PC-3 (cell line): ENCODE measurements around the gene NUAK1. TPM values are rescaled to one million over a fixed set of nuclear protein-coding genes. Genes with fewer than 3 reads are reported as not detected.
A peak's percentile ranks its signal among the peaks of the same experiment; 100 is the strongest.

Experiments used
- ATAC-seq: fragments of 200-7000 bp; cut with Tn5 transposase; 2 replicates; pipeline ENCODE4 v1.9.1; 2020; ENCODE audit warnings: mild to moderate bottlenecking, moderate library complexity
- BruUV-seq: library from RNA; stranded (reverse); fragments of 400-500 nt; replicated peaks from 2 replicates; lab custom pipeline; 2021; lab: Mats Ljungman, UMichigan
- CTCF ChIA-PET: fragments of 300-600 bp; sonication (Branson Sonifier 250); formaldehyde crosslinking; loops from one replicate; lab custom pipeline; 2022; ENCODE audit warnings: antibody characterized with exemption; lab: Charles Lee
- POLR2A ChIA-PET: fragments of 300-600 bp; sonication (Branson Sonifier 250); formaldehyde crosslinking; loops from one replicate; lab custom pipeline; 2022; ENCODE audit warnings: antibody characterized with exemption; ENCODE audit not compliant: unreplicated experiment; lab: Charles Lee
- DNase-seq: peaks from one replicate; pipeline ENCODE4 v3.0.0-alpha.2; 2015
- H2AFZ ChIP-seq: fragments of 300-600 bp; sonication (generic); 2 replicates; pipeline ENCODE4 v1.6.0; 2016; ENCODE audit warnings: antibody characterized with exemption, low read length
- H3F3A ChIP-seq: fragments of 300-600 bp; sonication (generic); one replicate; pipeline ENCODE4 v1.6.0; 2017; ENCODE audit warnings: antibody characterized with exemption, low read length, control low read depth, mild to moderate bottlenecking; ENCODE audit not compliant: unreplicated experiment
- H3K27ac ChIP-seq: fragments of 300-600 bp; sonication (generic); 2 replicates; pipeline ENCODE4 v1.5.1; 2016; ENCODE audit warnings: mild to moderate bottlenecking, low read length
- H3K27me3 ChIP-seq: fragments of 300-600 bp; sonication (generic); 2 replicates; pipeline ENCODE4 v1.6.1; 2016; ENCODE audit warnings: low read length, mixed read lengths
- H3K36me3 ChIP-seq: fragments of 300-600 bp; sonication (generic); 2 replicates; pipeline ENCODE4 v1.6.1; 2016; ENCODE audit warnings: low read depth, mixed run types, low read length, mixed read lengths
- H3K4me1 ChIP-seq: fragments of 300-600 bp; sonication (generic); 2 replicates; pipeline ENCODE4 v1.5.1; 2016; ENCODE audit warnings: low read length; ENCODE audit not compliant: insufficient read depth
- H3K4me2 ChIP-seq: fragments of 300-600 bp; sonication (generic); 2 replicates; pipeline ENCODE4 v1.6.0; 2016; ENCODE audit warnings: low read length
- H3K4me3 ChIP-seq: fragments of 300-600 bp; sonication (generic); 2 replicates; pipeline ENCODE4 v1.5.1; 2016; ENCODE audit warnings: mild to moderate bottlenecking, low read length, mixed read lengths
- H3K79me2 ChIP-seq: fragments of 300-600 bp; sonication (generic); 2 replicates; pipeline ENCODE4 v1.6.1; 2017; ENCODE audit warnings: low read length, mixed read lengths
- H3K9ac ChIP-seq: fragments of 300-600 bp; sonication (generic); 2 replicates; pipeline ENCODE4 v1.6.0; 2016; ENCODE audit warnings: mild to moderate bottlenecking, low read length
- H3K9me2 ChIP-seq: fragments of 300-600 bp; sonication (generic); replicated peaks from 2 replicates; pipeline ENCODE4 v1.6.1; 2016; ENCODE audit warnings: mixed run types, low read length, mixed read lengths
- H3K9me3 ChIP-seq: fragments of 300-600 bp; sonication (generic); 2 replicates; pipeline ENCODE4 v1.6.1; 2016; ENCODE audit warnings: low read length, mixed read lengths
- H4K20me1 ChIP-seq: fragments of 300-600 bp; sonication (generic); 2 replicates; pipeline ENCODE4 v1.6.1; 2016; ENCODE audit warnings: low read length, mixed read lengths
- EZH2 ChIP-seq: fragments of 300-600 bp; sonication (generic); IDR thresholded peaks from one replicate; pipeline ENCODE4 v1.6.1; 2017; ENCODE audit warnings: antibody characterized with exemption, mild to moderate bottlenecking, low read length; ENCODE audit not compliant: unreplicated experiment
- EZH2phosphoT487 ChIP-seq: fragments of 300-600 bp; sonication (generic); IDR thresholded peaks from 2 replicates; pipeline ENCODE4 v1.6.1; 2018; ENCODE audit warnings: mild to moderate bottlenecking, antibody characterized with exemption, low read length, borderline replicate concordance
- intact Hi-C: fragments of 100-400 bp; cut with micrococcal nuclease; formaldehyde crosslinking; loops from 2 replicates; pipeline ENCODE4 v1.9.0; 2023
- total RNA-seq: library from RNA; depleted of rRNA; stranded (reverse); fragments of >200 nt; gene quantifications from 2 replicates; pipeline ENCODE4 v1.2.3, GENCODE V29; 2014
- TF ChIP-seq, protein P1 (sequence below): fragments of 300-600 bp; sonication (generic); conservative IDR thresholded peaks from 2 replicates; pipeline ENCODE4 v1.5.1; 2017; ENCODE audit warnings: antibody characterized with exemption, low read depth, mild to moderate bottlenecking, low read length

Gene NUAK1
- total RNA-seq, 1 experiment from 2014 or later = 9.8 TPM

DNA sequence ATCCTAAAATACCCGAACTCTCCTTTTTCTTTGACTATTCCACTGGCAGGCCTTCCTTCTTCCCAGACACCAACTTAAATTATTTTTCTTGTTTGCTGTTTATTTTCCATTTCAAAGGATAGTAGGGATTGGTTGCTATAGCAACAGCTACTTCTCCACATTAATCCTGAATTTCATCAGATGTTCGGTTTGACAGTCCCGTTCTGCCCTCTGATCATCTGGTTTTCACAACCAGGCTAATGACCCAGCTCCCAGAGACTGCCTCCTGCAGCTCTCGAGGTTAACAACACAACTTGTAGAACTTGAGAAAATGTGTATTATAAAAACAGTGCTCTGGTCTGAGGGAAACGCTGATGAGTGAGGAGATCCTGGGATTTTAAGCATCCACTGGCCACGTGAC is 45.5 kb downstream of the NUAK1 start:
- Histone ChIP-seq H3K4me1 (peaks cover 50% of the 10 kb centered on the region), H3K9me3 (no peaks in the 10 kb centered on the region), H3K9ac (no peak overlapping the region), H3K9me2 (no peaks in the 10 kb centered on the region; the same call in 1 of the 2 replicates), H3F3A (no peaks in the 10 kb centered on the region), H4K20me1 (no peaks in the 10 kb centered on the region), H3K36me3 (no peaks in the 10 kb centered on the region), H3K4me3 (no peak overlapping the region), H3K27me3 (no peaks in the 10 kb centered on the region), H2AFZ (no peak overlapping the region), H3K27ac (no peak overlapping the region), H3K4me2 (no peak overlapping the region), H3K79me2 (no peaks in the 10 kb centered on the region)
- ATAC-seq (no peak), DNase-seq (no peak)
- TF ChIP-seq EZH2 (no peak), EZH2phosphoT487 (no peak)
- no TSS peak for BruUV-seq
- POLR2A ChIA-PET = no interaction called here
- intact Hi-C loops = no loop called here
- CTCF ChIA-PET = no interaction called here

DNA sequence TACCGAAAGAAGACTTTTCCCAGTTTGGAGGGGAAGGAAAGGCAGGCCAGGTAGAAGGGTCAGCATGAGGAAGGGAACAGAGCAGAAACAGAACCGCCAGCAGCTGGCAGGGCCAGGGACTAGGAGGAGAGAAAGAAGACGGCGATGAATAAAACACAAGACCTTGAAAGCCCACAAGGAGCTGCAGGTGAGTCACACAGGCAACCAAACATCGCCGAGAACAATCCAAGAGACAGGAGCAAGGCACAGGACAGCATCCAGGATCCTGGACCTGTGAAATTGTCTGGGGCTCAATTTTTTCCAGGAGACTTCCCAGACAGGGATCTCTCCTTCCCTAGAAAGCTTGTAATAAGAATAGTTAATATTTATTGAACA is 47.3 kb downstream of the NUAK1 start:
- DNase-seq (peak; percentile 35), ATAC-seq (peak; percentile 37)
- Histone ChIP-seq H3K4me3 (no peak overlapping the region), H3K4me2 (peak overlapping the region; percentile 18), H3K36me3 (no peaks in the 10 kb centered on the region), H3K9ac (no peak overlapping the region), H3K9me2 (no peaks in the 10 kb centered on the region), H2AFZ (no peak overlapping the region), H3K9me3 (no peaks in the 10 kb centered on the region), H3F3A (no peaks in the 10 kb centered on the region), H4K20me1 (no peaks in the 10 kb centered on the region), H3K27me3 (no peaks in the 10 kb centered on the region), H3K4me1 (peaks cover 38% of the 10 kb centered on the region), H3K79me2 (no peaks in the 10 kb centered on the region), H3K27ac (peak overlapping the region; percentile 63)
- BruUV-seq = no TSS peak
- intact Hi-C loops = loop anchor here (2.0 kb wide), 1 partner anchor 45 kb away; no protein-coding TSS in a partner anchor
- TF ChIP-seq EZH2 = no peak
- no peak for TF ChIP-seq EZH2phosphoT487
- TF ChIP-seq, protein P1, sequence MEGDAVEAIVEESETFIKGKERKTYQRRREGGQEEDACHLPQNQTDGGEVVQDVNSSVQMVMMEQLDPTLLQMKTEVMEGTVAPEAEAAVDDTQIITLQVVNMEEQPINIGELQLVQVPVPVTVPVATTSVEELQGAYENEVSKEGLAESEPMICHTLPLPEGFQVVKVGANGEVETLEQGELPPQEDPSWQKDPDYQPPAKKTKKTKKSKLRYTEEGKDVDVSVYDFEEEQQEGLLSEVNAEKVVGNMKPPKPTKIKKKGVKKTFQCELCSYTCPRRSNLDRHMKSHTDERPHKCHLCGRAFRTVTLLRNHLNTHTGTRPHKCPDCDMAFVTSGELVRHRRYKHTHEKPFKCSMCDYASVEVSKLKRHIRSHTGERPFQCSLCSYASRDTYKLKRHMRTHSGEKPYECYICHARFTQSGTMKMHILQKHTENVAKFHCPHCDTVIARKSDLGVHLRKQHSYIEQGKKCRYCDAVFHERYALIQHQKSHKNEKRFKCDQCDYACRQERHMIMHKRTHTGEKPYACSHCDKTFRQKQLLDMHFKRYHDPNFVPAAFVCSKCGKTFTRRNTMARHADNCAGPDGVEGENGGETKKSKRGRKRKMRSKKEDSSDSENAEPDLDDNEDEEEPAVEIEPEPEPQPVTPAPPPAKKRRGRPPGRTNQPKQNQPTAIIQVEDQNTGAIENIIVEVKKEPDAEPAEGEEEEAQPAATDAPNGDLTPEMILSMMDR = no peak
- POLR2A ChIA-PET = interaction anchor here (0.6 kb wide), 1 partner anchor 15 kb away, joined by 3 read pairs; no protein-coding TSS in a partner anchor
- CTCF ChIA-PET = interaction anchor here (0.6 kb wide), 1 partner anchor 18 kb away, joined by 3 read pairs; no protein-coding TSS in a partner anchor

DNA sequence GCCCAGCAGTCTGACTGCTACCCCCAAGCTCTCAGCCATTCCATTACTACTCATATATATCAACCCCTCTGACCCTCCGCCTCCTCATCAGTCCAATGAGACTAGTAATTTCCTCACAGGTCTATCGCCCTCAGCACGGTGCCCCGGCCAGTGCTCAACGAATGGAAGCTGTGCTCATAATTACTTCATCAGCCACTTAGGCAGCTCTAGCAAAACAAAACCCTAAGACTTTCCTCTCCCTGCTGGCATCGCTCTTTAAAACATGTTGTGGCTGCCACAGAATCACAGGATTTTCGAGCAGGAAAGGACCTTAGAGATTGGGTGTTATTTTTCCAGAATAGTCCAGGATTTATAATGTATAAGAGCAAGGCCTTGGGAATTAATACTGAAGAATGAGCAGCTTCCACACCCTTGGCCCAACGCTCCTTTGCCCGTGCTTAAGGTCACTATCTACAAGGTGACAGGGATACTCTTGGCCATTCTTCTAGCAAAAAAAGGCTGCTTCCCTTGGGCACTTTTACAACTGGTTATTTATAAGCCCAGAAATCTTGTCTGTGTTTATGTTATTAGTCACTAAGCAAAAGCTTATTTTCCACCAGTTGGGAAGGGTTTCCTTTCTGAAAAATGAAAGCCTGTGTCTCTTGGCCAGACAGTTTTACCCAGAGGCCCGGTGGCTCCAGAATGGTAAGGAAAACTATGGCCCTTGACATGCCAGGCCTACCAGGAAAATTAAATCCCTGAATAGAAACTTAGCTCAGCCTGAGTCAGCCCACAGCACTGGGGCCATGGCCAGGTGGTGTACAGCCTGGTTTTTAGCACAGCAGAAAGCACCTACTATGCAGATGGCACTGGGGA is 47.9 kb downstream of the NUAK1 start:
- Histone ChIP-seq H2AFZ (no peak overlapping the region), H3K79me2 (no peaks in the 10 kb centered on the region)
- CTCF ChIA-PET = interaction anchor here (0.6 kb wide), 1 partner anchor 18 kb away, joined by 3 read pairs; no protein-coding TSS in a partner anchor

More for the DNA sequence above, 47.9 kb downstream of the NUAK1 start:
- Histone ChIP-seq H3K27me3 (no peaks in the 10 kb centered on the region), H3K4me1 (peaks cover 38% of the 10 kb centered on the region), H3F3A (no peaks in the 10 kb centered on the region), H3K9me3 (no peaks in the 10 kb centered on the region), H3K4me3 (no peak overlapping the region), H4K20me1 (no peaks in the 10 kb centered on the region), H3K36me3 (no peaks in the 10 kb centered on the region), H3K9me2 (no peaks in the 10 kb centered on the region), H3K4me2 (peak overlapping the region; percentile 18), H3K9ac (no peak overlapping the region), H3K27ac (peak overlapping the region; percentile 63)
- intact Hi-C loops = loop anchor here (2.0 kb wide), 1 partner anchor 46 kb away; no protein-coding TSS in a partner anchor
- peak; percentile 75 for ATAC-seq
- peak; percentile 80 for DNase-seq
- TF ChIP-seq, protein P1 = no peak
- TF ChIP-seq EZH2 = no peak
- TF ChIP-seq EZH2phosphoT487 = no peak
- POLR2A ChIA-PET = interaction anchor here (0.6 kb wide), 1 partner anchor 16 kb away, joined by 3 read pairs; no protein-coding TSS in a partner anchor
- no TSS peak for BruUV-seq
